WTC11 (cell line): ENCODE data around the gene ABHD12B.

Experiments used
- CBFB ChIP-seq: sonication (generic); formaldehyde crosslinking; IDR thresholded peaks from 2 replicates; pipeline ENCODE4 v1.8.1; 2022; ENCODE audit warnings: mild to moderate bottlenecking, low read depth, missing genetic modification reagents
- CREB1 ChIP-seq: sonication (generic); formaldehyde crosslinking; IDR thresholded peaks from 2 replicates; pipeline ENCODE4 v1.8.0; 2023; ENCODE audit warnings: mild to moderate bottlenecking, missing genetic modification reagents
- FOXP1 ChIP-seq: sonication (generic); formaldehyde crosslinking; IDR thresholded peaks from 2 replicates; pipeline ENCODE4 v1.8.0; 2022; ENCODE audit warnings: missing genetic modification reagents, mild to moderate bottlenecking, moderate library complexity, borderline replicate concordance
- JUN ChIP-seq: sonication (generic); formaldehyde crosslinking; IDR thresholded peaks from 2 replicates; pipeline ENCODE4 v1.8.0; 2023; ENCODE audit warnings: mild to moderate bottlenecking, missing genetic modification reagents
- MAX ChIP-seq: sonication (generic); formaldehyde crosslinking; IDR thresholded peaks from 2 replicates; pipeline ENCODE4 v1.8.0; 2022; ENCODE audit warnings: mild to moderate bottlenecking, missing genetic modification reagents
- TEAD1 ChIP-seq: sonication (generic); formaldehyde crosslinking; IDR thresholded peaks from 2 replicates; pipeline ENCODE4 v1.8.0; 2022; ENCODE audit warnings: mild to moderate bottlenecking, missing genetic modification reagents
- TF ChIP-seq, protein P1 (sequence below): sonication (generic); formaldehyde crosslinking; IDR thresholded peaks from 2 replicates; pipeline ENCODE4 v1.8.0; 2022; ENCODE audit warnings: mild to moderate bottlenecking, missing genetic modification reagents
- TF ChIP-seq, protein P2 (sequence below): sonication (generic); formaldehyde crosslinking; IDR thresholded peaks from 2 replicates; pipeline ENCODE4 v1.8.0; 2022; ENCODE audit warnings: missing genetic modification reagents
- TF ChIP-seq, protein P3 (sequence below): fragments of 200-600 bp; IDR thresholded peaks from 2 replicates; pipeline ENCODE4 v1.8.0; 2022; ENCODE audit warnings: antibody characterized with exemption

DNA sequence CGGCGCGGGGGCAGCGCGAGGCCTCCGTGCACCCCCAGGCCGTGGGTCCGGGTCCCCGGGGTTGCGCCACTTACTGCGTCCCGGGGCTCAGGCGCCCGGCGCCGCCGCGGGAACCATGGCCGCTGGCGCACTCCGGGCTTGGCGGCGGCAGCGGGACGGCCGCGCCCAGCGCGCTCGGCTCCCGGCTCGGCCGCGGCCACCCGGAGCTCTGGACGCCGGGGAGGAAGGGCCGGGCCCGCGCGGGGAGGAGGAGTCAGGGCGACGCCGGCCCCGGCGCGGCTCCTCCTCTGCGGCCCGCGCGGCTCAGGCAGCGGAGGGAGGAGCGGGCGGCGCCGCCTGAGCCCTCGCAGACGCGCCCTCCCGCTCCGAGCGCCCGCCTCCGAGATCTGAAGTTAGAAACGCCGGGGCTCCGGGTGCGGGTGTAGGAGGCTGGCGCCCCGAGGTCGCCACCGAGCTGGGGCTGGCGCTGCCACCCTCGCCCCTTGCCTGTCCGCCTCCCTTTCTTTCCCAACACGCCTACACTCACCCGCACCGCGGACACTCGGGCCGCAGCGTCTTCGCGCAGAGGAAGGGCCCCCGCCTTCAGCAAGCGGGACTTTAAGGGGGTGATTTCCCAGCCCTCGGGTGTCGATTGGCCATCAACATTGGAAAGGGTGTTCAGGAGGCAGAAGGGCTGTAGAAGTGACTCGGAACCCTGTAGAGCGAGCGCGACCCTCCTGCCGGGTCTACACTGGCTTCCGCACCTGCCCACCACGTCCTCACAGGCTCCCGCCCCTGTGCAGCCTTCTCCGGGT is 40.7 kb upstream of the ABHD12B start, which contains the start of gene NIN:
- TF ChIP-seq, protein P1, sequence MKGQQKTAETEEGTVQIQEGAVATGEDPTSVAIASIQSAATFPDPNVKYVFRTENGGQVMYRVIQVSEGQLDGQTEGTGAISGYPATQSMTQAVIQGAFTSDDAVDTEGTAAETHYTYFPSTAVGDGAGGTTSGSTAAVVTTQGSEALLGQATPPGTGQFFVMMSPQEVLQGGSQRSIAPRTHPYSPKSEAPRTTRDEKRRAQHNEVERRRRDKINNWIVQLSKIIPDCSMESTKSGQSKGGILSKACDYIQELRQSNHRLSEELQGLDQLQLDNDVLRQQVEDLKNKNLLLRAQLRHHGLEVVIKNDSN (CRISPR knock-in tag): no peak
- TF ChIP-seq, protein P2, sequence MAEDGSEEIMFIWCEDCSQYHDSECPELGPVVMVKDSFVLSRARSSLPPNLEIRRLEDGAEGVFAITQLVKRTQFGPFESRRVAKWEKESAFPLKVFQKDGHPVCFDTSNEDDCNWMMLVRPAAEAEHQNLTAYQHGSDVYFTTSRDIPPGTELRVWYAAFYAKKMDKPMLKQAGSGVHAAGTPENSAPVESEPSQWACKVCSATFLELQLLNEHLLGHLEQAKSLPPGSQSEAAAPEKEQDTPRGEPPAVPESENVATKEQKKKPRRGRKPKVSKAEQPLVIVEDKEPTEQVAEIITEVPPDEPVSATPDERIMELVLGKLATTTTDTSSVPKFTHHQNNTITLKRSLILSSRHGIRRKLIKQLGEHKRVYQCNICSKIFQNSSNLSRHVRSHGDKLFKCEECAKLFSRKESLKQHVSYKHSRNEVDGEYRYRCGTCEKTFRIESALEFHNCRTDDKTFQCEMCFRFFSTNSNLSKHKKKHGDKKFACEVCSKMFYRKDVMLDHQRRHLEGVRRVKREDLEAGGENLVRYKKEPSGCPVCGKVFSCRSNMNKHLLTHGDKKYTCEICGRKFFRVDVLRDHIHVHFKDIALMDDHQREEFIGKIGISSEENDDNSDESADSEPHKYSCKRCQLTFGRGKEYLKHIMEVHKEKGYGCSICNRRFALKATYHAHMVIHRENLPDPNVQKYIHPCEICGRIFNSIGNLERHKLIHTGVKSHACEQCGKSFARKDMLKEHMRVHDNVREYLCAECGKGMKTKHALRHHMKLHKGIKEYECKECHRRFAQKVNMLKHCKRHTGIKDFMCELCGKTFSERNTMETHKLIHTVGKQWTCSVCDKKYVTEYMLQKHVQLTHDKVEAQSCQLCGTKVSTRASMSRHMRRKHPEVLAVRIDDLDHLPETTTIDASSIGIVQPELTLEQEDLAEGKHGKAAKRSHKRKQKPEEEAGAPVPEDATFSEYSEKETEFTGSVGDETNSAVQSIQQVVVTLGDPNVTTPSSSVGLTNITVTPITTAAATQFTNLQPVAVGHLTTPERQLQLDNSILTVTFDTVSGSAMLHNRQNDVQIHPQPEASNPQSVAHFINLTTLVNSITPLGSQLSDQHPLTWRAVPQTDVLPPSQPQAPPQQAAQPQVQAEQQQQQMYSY: no peak
- TF ChIP-seq CREB1 (no peak), FOXP1 (no peak), MAX (CRISPR knock-in tag) (0 out of 2 replicates have a peak, but pooled peaks have one; percentile 28), JUN (CRISPR knock-in tag) (no peak), CBFB (no peak), TEAD1 (CRISPR knock-in tag) (no peak)
- TF ChIP-seq, protein P3, sequence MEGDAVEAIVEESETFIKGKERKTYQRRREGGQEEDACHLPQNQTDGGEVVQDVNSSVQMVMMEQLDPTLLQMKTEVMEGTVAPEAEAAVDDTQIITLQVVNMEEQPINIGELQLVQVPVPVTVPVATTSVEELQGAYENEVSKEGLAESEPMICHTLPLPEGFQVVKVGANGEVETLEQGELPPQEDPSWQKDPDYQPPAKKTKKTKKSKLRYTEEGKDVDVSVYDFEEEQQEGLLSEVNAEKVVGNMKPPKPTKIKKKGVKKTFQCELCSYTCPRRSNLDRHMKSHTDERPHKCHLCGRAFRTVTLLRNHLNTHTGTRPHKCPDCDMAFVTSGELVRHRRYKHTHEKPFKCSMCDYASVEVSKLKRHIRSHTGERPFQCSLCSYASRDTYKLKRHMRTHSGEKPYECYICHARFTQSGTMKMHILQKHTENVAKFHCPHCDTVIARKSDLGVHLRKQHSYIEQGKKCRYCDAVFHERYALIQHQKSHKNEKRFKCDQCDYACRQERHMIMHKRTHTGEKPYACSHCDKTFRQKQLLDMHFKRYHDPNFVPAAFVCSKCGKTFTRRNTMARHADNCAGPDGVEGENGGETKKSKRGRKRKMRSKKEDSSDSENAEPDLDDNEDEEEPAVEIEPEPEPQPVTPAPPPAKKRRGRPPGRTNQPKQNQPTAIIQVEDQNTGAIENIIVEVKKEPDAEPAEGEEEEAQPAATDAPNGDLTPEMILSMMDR: no peak
